ENCODE data around the gene COL28A1.

COL28A1 gene

DNA sequence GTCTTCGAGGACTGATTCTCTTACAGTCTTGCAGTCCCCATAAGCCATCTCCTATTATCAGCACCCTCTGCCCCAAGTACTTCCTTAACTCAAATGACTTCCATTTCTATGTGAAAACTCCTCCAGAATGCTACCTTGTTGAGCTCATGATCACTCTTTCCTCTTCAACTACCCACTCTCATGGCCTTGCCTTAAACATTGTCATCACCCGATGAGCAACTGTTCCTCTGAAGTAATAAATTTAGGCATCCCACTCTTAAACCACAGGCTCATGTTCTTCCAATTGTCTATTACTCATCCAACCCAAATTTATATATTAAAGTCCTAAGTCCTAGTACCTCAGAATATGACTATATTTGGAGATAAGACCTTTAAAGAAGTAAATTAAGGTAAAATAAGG, 200.5 kb downstream of the COL28A1 start:
- DNase-seq (ENCODE audit: low read depth, low spot score): no peak

DNA sequence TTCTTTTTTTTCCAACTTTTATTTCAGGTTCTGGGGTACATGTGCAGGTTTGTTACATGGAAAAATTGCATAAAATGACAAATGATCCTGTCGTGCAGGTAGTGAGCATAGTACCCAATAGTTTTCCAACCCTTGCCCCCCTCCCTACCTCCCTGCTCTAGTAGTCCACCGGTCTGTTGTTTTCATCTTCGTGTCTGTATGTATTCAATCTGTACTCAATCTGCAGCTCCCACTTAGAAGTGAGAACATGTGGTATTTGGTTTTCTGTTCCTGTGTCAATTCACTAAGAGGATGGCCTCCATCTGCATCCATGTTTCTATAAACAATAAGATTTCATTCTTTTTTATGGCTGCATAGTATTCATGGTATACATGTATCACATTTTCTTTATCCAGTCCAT, 202.1 kb downstream of the COL28A1 start:
- DNase-seq (ENCODE audit: low read depth, low spot score): no peak

DNA sequence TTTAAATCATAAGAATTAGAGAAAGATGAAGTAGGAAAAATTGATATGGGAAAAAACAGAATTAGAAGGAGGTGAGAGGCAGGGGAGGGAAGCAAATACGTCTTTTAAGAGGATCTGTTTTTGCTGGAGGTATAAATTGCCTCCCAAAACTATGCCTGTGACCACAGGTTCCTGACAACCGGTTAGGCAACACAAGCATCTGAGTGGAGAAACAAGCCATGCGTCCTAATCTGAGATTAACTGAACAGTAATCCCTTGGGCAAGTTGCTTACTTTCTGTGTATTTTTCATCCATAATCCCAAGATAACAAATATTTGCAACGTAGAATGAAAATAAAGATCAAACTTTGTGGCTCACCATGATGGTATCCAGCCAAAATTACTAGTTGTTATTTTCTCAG, 204.2 kb downstream of the COL28A1 start:
- no peak for DNase-seq (ENCODE audit: low read depth, low spot score)

- DNase-seq (ENCODE audit: low read depth, low spot score): no peak
These were observed 204.7 kb downstream of the COL28A1 start for GRCh38 chr7:7330997-7331396.

DNA sequence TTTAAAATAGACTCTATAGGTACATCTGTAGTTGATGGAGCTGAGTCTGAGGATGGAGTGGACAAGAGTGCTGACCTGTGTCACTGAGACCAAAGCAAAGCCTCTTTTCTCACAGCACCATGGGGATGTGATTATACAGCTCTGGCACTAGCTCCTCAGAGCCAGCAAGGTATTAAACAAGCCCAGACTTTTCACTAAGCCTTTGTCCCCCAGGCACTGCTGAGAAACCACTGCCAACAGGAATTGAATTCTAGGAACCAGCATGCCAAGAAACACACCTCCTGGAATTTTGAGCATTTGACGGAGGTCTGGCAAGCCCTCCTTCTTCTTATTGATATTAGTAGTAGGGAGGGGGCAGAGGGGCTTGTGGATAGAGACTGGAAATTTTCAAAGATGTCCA, 206.3 kb downstream of the COL28A1 start:
- no peak for DNase-seq (ENCODE audit: low read depth, low spot score)

- DNase-seq (ENCODE audit: low read depth, low spot score): no peak
These were observed 208.2 kb downstream of the COL28A1 start for GRCh38 chr7:7327423-7327822.

GRCh38 chr7:7324698-7325097, 211.0 kb downstream of the COL28A1 start:
- DNase-seq (ENCODE audit: low read depth, low spot score): no peak

- DNase-seq (ENCODE audit: low read depth, low spot score): no peak
These were observed 211.8 kb downstream of the COL28A1 start for GRCh38 chr7:7323921-7324320.

DNA sequence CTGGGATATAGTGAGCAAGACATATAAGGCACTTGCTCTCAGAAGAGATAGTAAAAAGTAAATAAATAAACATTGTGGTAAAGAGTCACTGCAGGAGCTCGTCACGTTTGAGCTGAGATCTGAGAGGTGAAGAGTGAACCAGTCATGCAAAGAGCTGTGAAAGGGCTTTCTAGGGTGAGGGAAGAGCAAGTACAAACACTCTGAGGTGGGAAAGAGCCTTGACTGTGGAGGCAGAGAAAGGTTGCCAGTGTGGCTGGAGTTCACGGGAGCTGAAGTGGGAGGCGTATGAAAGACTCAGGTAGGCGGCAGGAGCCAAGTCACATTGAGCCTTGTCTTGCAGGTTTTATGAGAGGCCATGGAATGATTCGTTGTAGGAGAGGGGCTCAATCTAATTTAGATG, 212.3 kb downstream of the COL28A1 start:
- no peak for DNase-seq (ENCODE audit: low read depth, low spot score)

GRCh38 chr7:7321681-7322080, 214.0 kb downstream of the COL28A1 start:
- DNase-seq (ENCODE audit: low read depth, low spot score): no peak

DNA sequence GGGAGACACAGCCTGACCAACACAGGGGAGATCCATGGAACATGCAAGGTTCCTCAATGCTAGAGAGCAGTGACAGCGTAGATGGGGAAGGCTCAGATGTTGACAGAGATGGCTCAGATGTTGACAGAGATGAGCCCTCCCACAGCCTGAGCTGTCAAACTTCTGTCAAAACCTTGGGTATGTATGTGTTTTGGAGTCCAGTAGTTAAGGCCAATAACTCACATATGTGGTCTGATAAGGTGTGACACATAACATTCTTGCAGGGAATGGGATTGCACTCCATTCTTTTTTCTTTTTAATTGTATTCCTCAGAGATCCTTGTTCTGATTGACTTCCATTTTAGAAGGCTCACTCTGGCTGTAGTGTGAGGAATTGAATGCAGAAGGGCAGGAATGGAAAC, 217.1 kb downstream of the COL28A1 start:
- DNase-seq (ENCODE audit: low read depth, low spot score): no peak

DNA sequence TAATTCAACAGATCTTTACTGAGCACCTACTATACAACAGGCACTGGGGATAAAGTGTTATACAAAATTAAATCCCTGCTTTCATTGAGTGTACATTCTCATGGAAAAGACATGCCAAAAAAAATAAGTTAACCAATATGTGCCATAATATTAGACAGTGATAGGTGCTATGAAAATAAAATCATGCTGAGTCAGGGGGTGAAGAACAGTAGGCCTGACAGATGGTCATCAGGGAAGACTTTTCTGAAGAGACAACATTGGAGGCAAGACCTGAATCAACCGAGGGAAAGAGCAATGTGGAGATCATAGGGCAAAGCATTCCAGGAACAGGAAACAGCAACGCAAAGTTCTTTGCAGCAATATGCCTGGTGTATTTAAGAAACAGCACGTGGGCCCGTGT, 217.8 kb downstream of the COL28A1 start:
- no peak for DNase-seq (ENCODE audit: low read depth, low spot score)

- no peak for DNase-seq (ENCODE audit: low read depth, low spot score)
These were observed 219.8 kb downstream of the COL28A1 start for GRCh38 chr7:7315851-7316250.

GRCh38 chr7:7312323-7312722, 223.3 kb downstream of the COL28A1 start:
- DNase-seq (ENCODE audit: low read depth, low spot score): no peak

DNA sequence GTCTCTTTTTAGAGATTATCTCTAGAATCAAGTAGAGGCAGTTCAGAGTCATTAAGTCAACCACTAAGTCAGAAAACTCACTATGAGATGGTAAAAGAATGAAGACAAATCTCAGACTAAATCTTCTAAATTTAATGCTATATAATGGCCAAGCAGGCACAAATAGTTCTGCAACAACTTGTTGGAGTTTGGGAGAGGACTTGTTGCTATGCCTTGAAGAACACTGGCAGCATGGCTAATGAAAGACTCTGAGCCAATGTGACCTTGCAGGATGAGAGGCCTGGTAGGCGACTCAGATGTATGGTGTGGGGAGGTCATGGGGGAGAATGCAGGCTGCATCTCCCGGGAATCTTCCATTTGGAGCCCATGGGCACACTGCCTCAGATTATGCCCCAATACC, 224.7 kb downstream of the COL28A1 start:
- no peak for DNase-seq (ENCODE audit: low read depth, low spot score)

DNA sequence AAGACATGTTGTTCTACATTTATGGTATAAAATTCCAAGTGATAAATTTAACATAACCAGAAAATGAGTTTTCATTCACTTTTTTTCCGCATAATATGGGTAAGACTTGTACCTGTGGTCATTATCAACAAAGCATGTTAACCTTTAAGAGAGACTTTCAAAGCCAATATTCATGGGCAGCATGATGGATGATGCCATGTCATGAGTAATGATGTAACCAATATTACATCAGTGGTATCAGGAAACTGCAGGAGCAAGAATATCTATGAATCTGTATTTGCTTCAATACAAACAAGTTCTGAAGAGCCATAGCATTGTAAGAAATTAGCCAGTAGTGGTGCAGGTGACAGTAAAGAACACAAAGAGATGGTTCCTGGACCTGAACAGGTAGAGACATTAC, 226.5 kb downstream of the COL28A1 start:
- no peak for DNase-seq (ENCODE audit: low read depth, low spot score)

Data from activated CD4-positive, CD25-positive, alpha-beta regulatory T cell treated with anti-CD3 and anti-CD28 coated beads, Interleukin-2, amount 50 U/mL, for 16 hours (primary cell).